Testis (tissue), 3 donors: Measurements from ENCODE around the gene ABAT. TPM values are rescaled to one million over a fixed set of nuclear protein-coding genes. Genes with fewer than 3 reads are reported as not detected.

Experiments used
- polyA plus RNA-seq: library from polyadenylated mRNA; stranded (reverse); fragments of 350-450 nt; fragmentation: Illumina TruSeq; extraction: RNeasy Lipid Tissue Mini Kit (QIAGEN cat#74804); gene quantifications from one replicate; pipeline ENCODE4 v1.2.3, GENCODE V29; 2014; ENCODE audit warnings: low read depth, low replicate concordance; ENCODE audit not compliant: insufficient read depth
- small RNA-seq, 2 donors: library from RNA; depleted of rRNA; stranded (forward); fragments of <200 nt; gene quantifications; one replicate each; pipeline ENCODE3, GENCODE V24; 2016
- total RNA-seq, 2 donors: library from RNA; depleted of rRNA; stranded (reverse); fragments of >200 nt; gene quantifications; one replicate each; pipeline ENCODE4 v1.2.3, GENCODE V29; 2016

The ABAT gene
- total and polyA plus RNA-seq, 3 donors from 2014 or later, result 25.3 to 108 (median 71.7) TPM

Small RNAs within 50 kb of the gene (small RNA-seq; reads per million reads assigned to genes)
- gene AC007224.1 (0 reads per million in 2 donors), gene RN7SL743P (0 reads per million in 2 donors), gene RNU7-63P (0 reads per million in 2 donors)

Other genes starting within 250 kb of the ABAT start
- not detected for gene TMEM114, start 84.1 kb upstream of the ABAT start, total RNA-seq
- gene TMEM114, start 84.1 kb upstream of the ABAT start, polyA plus RNA-seq, result not detected
- gene METTL22, start 52.9 kb upstream of the ABAT start, total RNA-seq, result 10 to 100 TPM; 74.5 to 93.1 TPM
- gene METTL22, start 52.9 kb upstream of the ABAT start, polyA plus RNA-seq, result 85.6 TPM
- 10 to 100 TPM; 11.6 to 14.3 TPM for gene TMEM186, start 123.0 kb downstream of the ABAT start, total RNA-seq
- gene TMEM186, start 123.0 kb downstream of the ABAT start, polyA plus RNA-seq, result 15.5 TPM
- gene PMM2, start 123.2 kb downstream of the ABAT start, total RNA-seq, result 10 to 100 TPM; 25.8 to 36.6 TPM
- gene PMM2, start 123.2 kb downstream of the ABAT start, polyA plus RNA-seq, result 15.4 TPM
- gene CARHSP1, start 194.4 kb downstream of the ABAT start, total RNA-seq, result 100 to 1,000 TPM; 241 to 437 TPM
- 457 TPM for gene CARHSP1, start 194.4 kb downstream of the ABAT start, polyA plus RNA-seq
- 1 to 10 TPM; 2.2 to 3.8 TPM for gene LITAFD, start 207.7 kb downstream of the ABAT start, total RNA-seq
- 10.5 TPM for gene LITAFD, start 207.7 kb downstream of the ABAT start, polyA plus RNA-seq